GOT3 (cell line): Measurements from ENCODE around the gene BCL11B.
"Not testable (repeated sequence)": the region's sequence is repeated elsewhere in the genome, so short reads cannot be mapped to it uniquely, and the experiment has no call there.

Experiments
- DNase-seq: peaks from one replicate; lab custom pipeline; 2025; ENCODE audit warnings: mixed read lengths; lab: John Stamatoyannopoulos, UW

Gene BCL11B

DNA sequence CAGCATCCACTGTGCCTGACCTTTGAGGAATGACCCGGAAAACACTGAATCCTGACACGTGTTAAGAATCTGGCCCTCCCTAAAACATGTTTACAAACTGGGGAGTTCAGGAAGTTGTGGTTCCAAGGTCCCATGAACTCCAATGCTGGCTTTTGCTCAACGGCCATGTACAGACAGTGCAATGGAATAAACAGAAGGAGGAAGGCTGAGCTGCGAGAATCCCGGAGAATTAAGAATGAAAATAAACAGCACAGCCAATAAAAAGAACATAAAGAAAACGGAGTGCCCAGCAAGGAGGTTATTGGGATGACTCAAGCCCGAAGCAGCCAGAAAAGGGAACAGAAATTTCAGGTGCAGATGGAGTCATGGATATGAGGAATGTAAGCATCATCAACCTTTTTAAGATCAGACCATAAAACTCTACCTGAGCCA is 32.3 kb downstream of the BCL11B start:
- no peak for DNase-seq

DNA sequence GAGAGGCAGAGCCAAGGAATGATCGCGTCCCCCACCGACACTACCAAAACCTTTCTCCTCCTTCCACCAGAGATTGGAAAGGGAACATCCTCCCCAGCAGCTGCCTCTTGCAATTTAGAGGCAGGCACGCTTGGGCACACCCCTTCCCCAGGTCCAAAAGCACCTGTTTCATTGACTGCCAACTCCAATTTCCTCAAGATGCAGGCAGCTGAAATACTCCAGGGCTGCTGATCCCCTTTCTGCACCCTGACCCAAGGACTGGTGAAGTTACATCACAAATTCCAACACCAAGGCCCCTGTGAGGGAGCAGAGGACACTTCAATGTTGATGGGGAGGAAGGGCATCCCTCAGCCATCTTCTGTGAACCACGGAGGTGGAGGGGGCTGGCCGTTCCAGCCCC is 33.8 kb downstream of the BCL11B start:
- no peak for DNase-seq

DNA sequence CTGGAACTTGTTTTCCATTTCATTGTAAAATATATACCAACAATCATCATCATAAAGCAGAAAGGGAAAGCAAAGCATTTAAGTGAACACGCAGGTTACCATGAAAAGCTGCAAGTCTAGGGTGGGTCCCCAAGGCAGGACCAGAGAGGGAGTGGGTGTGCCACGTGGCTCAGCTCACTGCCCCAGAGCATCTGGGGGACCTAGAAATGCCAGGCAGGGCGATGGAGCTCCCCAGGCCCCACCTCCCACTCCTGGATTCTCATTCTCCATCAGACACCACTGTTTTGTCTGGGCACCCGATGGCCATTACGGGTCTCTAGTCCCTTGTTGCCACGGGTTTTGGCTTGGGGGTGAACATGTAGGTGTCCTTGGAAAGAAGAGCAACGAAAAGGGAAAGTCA is 34.7 kb downstream of the BCL11B start:
- no peak for DNase-seq

DNA sequence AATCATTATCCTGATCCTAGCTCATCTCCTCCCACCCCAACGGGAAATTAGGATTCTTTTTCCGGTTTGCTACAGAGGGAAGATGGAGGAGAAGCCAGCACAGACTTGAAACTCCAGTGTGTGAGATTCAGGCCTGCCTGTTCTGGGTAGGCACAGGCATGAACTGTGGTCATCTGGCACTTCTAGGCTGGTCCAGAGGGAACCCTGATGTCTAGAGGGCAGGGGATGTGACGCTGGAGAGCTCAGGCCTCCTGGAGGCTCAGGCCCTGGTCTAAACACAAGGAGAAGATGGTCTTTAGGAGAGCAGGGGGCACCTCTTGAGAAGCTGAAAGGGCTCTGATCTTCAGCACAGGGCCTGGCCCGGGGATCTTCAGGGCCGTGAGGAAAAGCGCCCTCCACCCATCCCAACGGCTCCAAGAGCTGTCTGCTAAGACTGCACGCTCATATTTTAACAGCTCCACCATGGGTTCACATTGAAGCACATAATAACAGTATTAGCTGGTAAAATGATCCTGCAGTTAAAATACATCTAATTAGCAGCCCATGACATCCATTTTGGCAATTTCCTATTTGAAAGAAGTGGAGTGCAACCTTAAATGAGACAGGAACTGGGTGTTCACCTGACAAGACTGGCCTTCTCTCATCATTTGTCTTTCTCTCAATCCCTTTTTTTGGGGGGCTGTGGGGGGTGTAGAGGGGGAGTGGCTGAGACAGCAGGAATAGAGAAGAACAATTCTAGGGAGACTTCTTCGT is 35.4 kb downstream of the BCL11B start:
- no peak for DNase-seq

DNA sequence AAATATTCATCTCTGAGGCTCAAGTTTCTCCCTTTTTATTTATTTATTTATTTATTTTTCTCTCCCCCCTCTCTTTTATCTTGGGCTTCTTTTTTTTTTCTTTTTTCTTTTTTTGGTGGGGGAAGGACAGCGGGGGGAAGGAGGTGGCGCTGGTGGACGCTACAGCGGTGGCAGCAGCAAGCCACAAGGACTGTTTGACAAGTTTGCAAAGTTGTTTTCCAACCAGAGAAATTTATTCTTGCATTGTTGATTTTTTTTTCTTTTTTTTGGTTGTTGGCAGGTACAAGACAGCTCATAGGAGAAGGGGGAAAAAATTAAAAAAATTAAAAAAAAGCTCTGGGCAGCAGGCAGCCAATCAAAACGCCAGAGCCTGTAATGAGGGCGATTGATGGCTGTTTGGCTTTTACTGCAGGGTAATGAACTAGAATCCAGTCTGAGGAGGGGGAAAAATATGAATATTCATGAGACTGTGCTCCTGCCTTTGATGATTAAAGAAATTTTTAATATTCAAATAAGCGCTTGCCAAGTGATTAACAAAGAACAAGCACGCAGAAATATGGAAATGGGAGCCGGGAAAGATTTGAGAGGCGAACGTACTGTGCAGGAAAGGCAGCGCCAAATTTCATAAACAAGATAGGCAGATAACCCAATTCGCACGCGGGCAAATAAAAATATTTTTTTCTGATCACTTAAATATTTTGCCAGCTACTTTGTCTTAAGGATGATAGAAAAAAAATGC is 36.2 kb downstream of the BCL11B start:
- no peak for DNase-seq

DNA sequence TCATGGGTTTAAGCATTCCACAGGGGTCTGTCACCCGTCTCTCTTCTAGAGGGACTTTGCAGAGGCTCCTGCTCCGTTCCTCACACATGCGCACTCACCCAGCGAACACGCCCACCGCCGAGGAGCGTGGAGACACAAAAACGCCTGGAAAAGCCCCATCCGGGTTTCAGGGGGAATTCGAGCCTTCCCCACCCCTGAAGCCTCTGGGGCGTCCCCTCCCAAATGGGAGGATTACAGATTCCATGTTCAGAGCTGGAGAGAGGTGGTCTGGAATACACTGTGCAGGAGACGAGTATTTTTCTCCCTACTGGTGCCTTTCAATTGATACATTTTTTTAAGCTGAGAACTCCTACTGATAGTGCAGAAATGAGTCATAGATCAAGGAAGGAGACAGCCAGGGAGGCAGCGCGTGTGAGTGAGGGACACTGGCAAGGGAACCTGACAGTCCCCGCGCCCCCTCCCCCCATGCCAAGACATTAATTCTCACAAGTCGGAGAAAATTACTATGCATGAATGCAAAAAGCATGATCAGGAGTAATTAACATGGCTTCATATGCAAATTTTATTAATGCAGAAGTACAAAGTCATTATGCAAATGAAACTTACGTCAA is 36.9 kb downstream of the BCL11B start:
- no peak for DNase-seq

DNA sequence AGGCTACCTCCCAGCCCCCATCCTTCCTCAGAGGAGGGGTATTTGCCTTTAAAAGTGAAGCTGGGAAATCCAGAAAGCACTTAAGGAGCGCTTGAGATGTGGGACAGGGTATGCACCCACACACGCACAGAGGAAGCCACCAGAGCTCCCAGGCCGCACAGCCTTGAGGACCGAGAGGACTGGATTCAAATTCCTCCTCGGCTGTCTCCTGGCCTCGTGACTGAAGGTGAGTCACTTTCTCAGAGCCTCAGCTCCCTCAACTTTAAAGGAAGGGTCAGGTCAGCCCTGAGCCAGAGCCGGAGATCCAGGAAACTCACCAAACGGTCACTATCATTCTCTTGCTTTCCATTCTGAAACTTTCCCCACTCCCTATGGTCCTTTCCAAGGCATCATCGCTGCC is 37.6 kb downstream of the BCL11B start:
- no peak for DNase-seq

DNA sequence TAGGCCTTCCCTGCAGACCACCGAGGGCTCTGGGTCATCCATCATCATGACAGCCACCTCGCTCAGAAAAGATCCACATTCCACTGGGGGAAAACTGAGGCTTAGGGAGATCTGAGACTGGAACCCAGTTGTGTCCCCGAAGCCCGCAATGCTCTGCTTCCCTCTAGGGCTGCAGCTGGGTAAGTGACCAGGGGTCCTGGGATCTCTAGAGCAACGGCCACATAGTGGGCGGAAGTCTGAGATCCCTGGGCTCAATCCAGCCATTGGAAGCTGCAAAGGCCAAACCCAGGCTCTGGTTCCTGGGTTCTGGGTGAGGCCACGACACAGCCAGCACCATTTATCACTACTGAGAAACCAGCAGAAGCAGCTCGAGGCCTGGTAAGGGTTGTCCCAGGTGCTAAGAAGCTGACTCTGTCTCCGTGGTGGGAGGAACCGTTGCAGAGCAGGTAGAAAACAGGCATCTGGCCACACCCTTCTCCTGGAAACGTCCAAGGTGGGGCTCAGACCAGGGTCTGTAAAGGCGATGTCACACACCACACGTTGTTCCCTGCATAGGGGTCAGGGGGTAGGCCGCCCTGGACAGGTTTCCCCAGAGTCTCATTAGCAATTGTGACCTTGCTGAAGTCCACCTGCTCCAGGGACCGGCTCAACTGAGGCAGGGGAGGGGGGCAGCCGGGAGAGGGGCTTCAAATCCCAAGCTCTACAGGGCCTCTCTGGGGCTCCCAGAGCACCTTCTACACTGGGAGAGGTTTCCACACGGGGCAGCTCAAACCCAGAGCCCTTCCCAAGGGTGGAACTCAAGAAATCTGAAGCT is 38.6 kb downstream of the BCL11B start:
- no peak for DNase-seq

DNA sequence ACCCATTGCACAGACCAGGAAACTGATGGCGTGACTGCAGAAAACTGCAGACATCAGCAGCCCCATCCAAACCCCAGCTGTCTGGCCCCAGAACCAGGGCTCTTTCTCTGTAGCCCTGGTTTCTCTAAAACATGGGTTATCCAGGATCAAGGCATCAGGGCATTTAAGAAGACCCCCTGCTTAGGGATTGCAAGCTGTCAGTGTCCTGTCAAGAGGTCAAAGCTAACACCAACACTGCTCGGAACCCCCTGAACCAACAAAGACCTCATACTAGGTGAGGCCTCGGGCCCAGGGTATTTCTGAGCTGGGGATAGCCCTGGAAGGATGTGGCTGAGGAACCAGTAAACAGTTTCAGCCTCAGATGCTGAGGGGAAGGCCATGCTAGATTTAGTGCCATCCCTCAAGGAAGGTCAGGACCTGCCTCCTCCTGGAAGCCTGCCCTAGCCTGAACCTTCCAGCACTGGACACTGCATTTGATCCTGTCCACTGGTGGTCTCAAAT is 39.2 kb downstream of the BCL11B start:
- no peak for DNase-seq

DNA sequence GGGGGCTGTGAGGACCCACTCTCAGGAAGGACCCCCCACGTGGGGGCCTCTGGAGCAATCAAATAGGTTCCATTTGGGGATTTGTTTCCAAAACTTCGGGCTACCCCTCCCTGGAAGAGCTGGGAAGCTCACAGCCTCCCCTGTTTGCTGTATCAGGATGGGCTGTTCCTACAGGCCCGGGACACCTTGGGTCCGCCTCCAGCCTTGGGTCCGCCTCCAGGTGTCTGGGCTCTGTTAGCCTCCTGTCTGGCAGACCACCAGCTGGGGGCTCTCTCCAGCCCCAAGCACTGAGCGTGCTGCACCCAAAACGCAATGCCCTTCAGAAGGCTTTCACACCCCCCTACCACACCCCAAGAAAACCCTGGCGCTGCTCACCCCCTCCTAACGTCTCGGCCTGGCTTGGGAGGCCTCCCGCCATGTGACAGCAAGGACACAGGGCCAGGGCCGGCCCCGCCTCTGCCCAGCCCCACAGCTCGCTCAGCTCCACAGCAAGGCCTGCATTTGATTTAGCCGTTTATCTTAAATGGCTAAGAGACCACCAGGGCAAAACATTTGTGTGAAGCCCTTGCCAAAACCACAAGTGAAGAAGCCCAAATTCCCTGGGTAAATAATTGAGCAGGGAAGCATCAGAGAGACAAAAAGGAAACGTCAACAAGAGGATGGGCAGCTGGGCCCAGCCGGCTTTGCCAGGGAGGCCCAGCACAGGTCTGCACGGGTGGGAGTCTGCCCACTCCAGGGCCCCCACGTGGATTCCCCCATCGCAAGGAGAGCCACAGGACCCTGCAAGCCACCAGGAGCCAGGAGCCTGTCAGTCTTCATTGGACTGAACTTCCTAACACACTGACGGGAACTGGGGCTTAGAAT is 39.9 kb downstream of the BCL11B start:
- DNase-seq: no peak

DNA sequence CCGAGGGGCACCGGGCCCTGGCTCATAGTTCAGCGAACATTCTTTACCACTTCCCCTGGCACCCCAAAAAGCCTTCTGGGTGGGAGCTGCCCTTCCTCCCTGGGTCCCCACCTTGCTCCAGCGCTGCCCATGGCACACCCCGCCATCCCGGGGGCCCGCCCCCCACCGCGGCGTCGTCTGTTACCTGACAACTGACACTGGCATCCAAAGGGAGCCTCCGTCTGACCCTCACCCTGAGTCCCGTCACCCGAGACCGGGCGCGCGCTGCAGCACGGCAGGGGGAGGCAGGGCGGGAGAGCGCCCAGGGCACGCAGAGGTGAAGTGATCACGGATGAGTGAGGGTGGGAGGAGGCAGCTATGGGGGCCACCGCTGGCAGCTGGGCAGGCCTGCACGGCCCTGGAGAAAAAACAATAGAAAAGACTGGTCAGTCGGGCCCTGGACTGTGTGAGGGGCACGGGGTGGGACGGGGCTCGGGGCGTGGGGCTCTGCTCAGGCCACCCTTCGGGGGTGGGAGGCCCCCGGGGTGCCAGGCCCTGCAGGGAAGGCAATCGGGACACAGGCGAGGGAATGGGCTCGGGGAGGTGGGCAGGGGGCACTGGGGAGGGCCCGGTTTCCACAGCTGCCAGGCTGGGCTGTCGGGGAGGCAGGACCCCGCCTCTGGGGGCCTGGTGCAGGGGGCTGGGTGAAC is 40.7 kb downstream of the BCL11B start:
- no peak for DNase-seq

DNA sequence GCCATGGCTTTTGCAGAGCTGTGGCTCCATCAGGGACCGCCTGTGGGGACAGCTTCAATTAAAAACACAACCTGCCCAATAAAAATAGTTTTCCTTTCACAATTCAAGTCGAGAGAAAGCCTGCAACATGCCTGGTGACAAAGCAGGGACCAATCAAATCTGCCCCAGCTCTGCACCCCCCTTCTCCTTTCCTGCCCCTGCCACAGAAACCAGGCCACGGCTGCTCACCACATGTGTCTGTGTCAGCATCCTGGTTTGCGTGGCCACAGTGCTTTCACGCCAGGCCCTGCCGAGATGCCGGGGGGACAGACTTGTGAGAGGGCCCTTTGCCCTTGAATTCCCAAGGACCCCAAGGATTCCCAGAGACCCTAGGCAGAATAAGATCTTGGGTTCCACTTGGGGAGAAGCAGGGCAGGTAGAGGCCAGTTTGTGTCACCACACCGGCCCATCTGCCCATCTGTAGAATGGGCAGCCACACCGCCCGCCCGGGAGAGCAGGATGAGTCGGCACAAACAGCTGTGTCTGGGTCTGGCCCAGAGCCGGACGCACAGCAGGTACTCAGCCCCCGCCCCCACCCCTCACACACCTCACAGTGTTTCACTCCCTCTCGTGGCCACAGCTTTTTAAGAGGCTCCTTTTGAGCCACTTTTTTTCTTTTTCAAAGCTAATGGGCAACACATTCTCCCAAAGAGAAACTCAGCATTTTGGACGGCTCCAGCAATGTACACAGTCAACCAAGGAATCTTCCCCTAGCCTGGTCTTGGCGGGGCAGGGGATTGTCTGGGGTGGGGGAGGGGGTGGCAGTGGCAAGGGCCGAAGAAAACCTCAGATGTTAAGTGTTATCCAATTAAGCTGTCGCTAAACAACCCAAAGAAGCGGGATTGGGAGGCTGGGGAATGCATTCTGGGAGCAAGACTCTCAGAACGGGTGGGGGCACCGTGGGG is 41.5 kb downstream of the BCL11B start:
- DNase-seq: no peak

DNA sequence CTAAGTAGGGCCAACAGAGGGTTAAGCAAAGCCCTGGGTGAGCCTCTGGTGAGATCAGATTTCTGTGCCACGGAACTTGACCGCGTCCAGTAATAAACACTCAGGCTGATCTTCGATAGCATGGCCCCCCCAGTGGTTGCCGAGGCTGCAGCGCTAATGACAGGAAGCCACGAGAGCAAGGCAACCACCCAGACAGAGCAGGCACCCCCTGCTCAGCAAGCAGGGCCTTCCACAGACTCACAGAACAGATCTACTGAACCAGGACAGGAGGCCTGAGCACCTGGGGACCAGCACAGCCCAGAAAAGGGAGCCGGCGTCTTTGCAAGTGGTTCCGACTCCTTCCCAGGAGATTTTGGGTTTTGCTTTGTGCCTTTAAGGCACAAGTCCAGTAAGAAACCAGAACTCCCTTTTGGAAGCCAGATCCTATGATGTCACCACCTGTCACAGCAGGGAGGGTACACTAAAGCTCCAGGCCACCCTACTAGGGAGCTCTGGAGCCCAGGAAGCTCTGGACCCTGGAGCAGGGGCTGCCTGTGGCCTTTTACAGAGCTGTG is 42.3 kb downstream of the BCL11B start:
- DNase-seq: no peak

DNA sequence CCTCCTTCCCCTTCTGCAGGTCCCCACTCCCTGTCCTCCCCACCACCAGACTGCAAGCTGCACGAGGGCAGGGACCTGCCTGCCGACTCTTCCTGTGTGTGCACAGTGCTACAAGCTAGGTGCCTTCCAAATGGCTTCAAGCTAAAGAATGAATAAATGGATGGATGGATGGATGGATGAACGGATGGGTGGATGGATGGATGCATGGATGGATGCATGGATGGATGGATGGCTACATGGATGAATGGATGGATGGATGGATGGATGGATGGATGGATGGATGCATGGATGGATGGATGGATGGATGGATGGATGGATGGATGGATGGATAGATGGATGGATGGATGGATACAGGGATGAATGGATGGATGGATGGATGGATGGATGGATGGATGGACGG is 43.2 kb downstream of the BCL11B start:
- not testable (repeated sequence) for DNase-seq

DNA sequence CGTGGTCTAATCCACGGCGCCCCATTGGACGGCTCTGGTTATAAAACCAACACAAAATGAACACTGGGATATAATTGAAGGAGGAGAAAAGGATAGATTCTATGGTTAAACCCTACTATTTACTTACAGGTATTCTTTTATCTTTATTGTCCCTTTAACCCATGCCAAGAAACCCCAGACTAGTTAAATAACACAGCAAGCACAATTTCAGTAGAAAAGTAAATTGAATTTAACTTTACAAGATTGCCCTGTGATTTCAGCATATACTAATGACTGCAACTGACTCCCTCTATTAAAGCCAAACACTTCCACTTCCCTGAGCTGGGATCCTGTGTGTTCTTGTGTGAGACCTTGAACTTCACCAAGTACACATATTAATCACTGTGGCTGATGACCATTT is 45.3 kb downstream of the BCL11B start:
- no peak for DNase-seq

DNA sequence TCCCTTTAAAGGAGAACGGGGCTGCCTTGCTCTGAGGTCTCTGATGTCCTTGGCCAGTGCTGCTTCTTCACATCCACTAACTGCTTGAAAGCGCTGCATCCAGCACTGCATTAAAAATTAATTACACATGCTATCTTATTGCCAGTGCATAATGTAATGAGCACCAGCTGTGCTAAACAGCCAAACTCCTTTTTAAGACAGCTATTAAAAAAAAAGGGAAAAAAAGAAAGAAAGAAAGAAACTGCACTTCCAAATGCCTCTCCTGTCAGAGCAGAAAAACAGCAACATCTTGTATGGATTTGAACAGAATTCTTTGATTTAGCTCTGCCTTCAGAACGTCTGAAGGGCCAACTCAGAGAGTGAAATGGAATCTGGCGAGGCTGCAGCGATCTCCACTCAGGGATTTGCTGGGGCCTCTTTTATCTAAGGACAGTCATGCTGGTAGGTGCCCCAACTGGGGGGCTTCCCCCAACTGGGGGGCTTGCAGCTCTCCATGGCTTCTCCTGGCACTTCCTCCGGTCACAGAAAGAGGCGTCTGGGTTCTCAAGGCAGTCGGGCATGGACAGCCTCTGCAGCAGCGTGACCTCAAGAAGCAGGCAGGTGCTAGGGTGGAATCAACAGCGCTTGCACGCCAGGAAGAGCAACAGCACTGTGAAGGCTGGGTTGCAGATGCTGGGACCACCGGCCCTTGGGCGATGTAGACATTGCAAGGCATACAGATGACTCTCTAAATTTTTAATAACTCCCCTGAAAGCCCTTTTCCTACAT is 46.4 kb downstream of the BCL11B start:
- DNase-seq: no peak

DNA sequence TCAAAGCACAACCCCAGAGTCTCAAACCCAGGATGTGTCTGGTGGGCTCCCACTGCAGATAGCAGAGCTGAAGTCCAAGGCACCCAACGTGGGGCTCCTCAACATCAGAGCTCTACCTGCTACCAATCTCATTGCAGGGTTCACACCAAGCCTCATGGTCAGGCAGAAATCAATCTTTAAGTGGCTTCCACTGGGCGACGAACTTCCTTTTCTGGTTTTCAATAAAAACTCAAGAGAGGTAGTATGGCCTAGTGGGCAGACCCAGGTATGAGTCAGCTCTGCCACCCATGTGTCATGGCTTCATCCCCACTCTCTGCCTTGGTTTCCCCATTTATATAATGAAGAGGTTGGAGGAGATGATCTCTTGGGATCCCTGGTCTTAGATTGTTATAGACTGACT is 47.0 kb downstream of the BCL11B start:
- DNase-seq: no peak
